Tibial artery (tissue), 4 donors: ENCODE results near the gene LPAR5.

Source experiments
- DNase-seq, 2 donors: peaks; one replicate each; pipeline ENCODE4 v3.0.0-alpha.2; 2019
- H3K27ac ChIP-seq, 2 donors: fragments of 200-600 bp; sonication (generic) in 1 of 2; 1 replicate in 1 of 2; 2 replicates in 1 of 2; pipeline ENCODE4 v1.5.1; 2018 to 2019; ENCODE audit warnings: mild to moderate bottlenecking in 1 of 2
- H3K27me3 ChIP-seq, 2 donors: fragments of 200-600 bp; sonication (generic) in 1 of 2; one replicate each; pipeline versions ENCODE4 v1.5.1 to v1.6.0; 2016 to 2019
- H3K36me3 ChIP-seq, 3 donors: fragments of 200-600 bp; sonication (generic) in 2 of 3; one replicate each; pipeline ENCODE4 v1.5.1; 2016 to 2019; ENCODE audit warnings: mild to moderate bottlenecking in 2 of 3
- H3K4me1 ChIP-seq, 4 donors: fragments of 200-600 bp; sonication (generic) in 2 of 4; 1 replicate in 3 of 4; 2 replicates in 1 of 4; pipeline ENCODE4 v1.5.1; 2016 to 2019
- H3K4me3 ChIP-seq, 2 donors: fragments of 200-600 bp; sonication (generic) in 1 of 2; 1 replicate in 1 of 2; 2 replicates in 1 of 2; pipeline ENCODE4 v1.5.1; 2018 to 2019; ENCODE audit warnings: mild to moderate bottlenecking in 2 of 2
- H3K9me3 ChIP-seq, 3 donors: fragments of 200-600 bp; sonication (generic) in 1 of 3; one replicate each; pipeline ENCODE4 v1.5.1; 2016 to 2019
- CTCF ChIP-seq, 2 experiments: fragments of 200-600 bp in 1 of 2; fragments of 450-650 bp in 1 of 2; IDR thresholded peaks; one replicate each; pipeline ENCODE4 v1.5.1; 2017 to 2019; ENCODE audit warnings: antibody characterized with exemption in 2 of 2, mild to moderate bottlenecking in 1 of 2, moderate library complexity in 1 of 2
- intact Hi-C: fragments of 100-400 bp; cut with DNase I; formaldehyde crosslinking; loops from one replicate; pipeline ENCODE4 v1.15.0; 2023; ENCODE audit warnings: low total_unique reads

The LPAR5 gene

GRCh38 chr12:6644903-6645302 lies 9.1 kb upstream of the LPAR5 start:
- peak; percentile 10 to 32 for TF ChIP-seq CTCF (IDR thresholded peaks at IDR 0.05)
- peaks cover 0 to 14% (median 5%) of the 10 kb centered on the region in 4 donors for H3K4me1 ChIP-seq
- no peak overlapping the region for H3K27ac ChIP-seq
- peaks cover 13 to 21% (median 13%) of the 10 kb centered on the region in 3 donors for H3K36me3 ChIP-seq
- DNase-seq, result peak in 1 of 2 donors; percentile 46
- no peaks in the 10 kb centered on the region for H3K27me3 ChIP-seq
- H3K4me3 ChIP-seq, result no peak overlapping the region
- intact Hi-C loops, result no loop called here
- H3K9me3 ChIP-seq, result no peaks in the 10 kb centered on the region

DNA sequence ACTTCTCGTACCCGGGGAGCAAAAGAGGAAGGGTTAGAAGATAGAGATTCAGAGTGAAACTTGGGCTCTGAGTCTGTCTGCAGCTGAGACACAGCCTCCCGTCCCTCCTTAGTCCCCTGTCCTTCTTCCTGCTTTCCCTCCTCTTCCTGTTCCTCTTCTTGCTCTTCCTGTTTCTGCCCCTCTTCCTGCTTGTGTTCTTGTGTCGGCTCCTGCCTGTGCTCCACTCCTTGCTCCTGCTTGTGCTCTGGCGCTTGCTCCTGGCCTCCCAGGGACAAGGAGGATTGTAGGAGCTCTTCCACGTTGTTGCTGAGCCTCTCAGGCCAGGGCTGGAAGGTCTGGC lies 8.5 kb upstream of the LPAR5 start:
- Histone ChIP-seq H3K4me1 (peaks cover 0 to 14% (median 5%) of the 10 kb centered on the region in 4 donors), H3K4me3 (no peak overlapping the region), H3K36me3 (peaks cover 8 to 15% (median 9%) of the 10 kb centered on the region in 3 donors), H3K27ac (no peak overlapping the region), H3K27me3 (no peaks in the 10 kb centered on the region), H3K9me3 (no peaks in the 10 kb centered on the region)
- intact Hi-C loops, result no loop called here
- DNase-seq, result peak in 1 of 2 donors; percentile 26
- no peak for TF ChIP-seq CTCF (IDR thresholded peaks at IDR 0.05)

GRCh38 chr12:6643569-6644256 lies 8.0 kb upstream of the LPAR5 start:
- no peak overlapping the region for H3K27ac ChIP-seq
- peaks cover 0 to 3% of the 10 kb centered on the region in 2 donors for H3K27me3 ChIP-seq
- H3K36me3 ChIP-seq, result peaks cover 7 to 9% (median 8%) of the 10 kb centered on the region in 3 donors
- no peak for TF ChIP-seq CTCF (IDR thresholded peaks at IDR 0.05)
- no peaks in the 10 kb centered on the region for H3K9me3 ChIP-seq
- H3K4me3 ChIP-seq, result no peak overlapping the region
- peak in 1 of 2 donors; percentile 24 for DNase-seq
- peaks cover 0 to 14% (median 5%) of the 10 kb centered on the region in 4 donors for H3K4me1 ChIP-seq
- intact Hi-C loops, result loop anchor here (2.0 kb wide), 1 partner anchor 23 kb away; no protein-coding TSS in a partner anchor

- H3K4me3 ChIP-seq, result no peak overlapping the region
- TF ChIP-seq CTCF (IDR thresholded peaks at IDR 0.05), result no peak
- intact Hi-C loops, result no loop called here
- no peaks in the 10 kb centered on the region for H3K9me3 ChIP-seq
- peaks cover 0 to 6% of the 10 kb centered on the region in 2 donors for H3K27me3 ChIP-seq
- DNase-seq, result no peak
- H3K27ac ChIP-seq, result no peak overlapping the region
- no peaks in the 10 kb centered on the region for H3K36me3 ChIP-seq
- no peaks in the 10 kb centered on the region for H3K4me1 ChIP-seq
Measured at GRCh38 chr12:6641131-6641530, 5.4 kb upstream of the LPAR5 start.

- H3K9me3 ChIP-seq, result no peaks in the 10 kb centered on the region
- H3K27ac ChIP-seq, result no peak overlapping the region
- peaks cover 0 to 13% of the 10 kb centered on the region in 2 donors for H3K27me3 ChIP-seq
- no peaks in the 10 kb centered on the region for H3K36me3 ChIP-seq
- H3K4me1 ChIP-seq, result no peaks in the 10 kb centered on the region
- no peak for DNase-seq
- intact Hi-C loops, result no loop called here
- no peak for TF ChIP-seq CTCF (IDR thresholded peaks at IDR 0.05)
- no peak overlapping the region for H3K4me3 ChIP-seq
Measured at GRCh38 chr12:6640497-6640896, 4.7 kb upstream of the LPAR5 start.
